Astrocyte (in vitro differentiated cells and primary cell): ENCODE data around the gene RANBP3. TPM values are rescaled to one million over a fixed set of nuclear protein-coding genes. Genes with fewer than 3 reads are reported as not detected.
A peak's percentile ranks its signal among the peaks of the same experiment; 100 is the strongest.

ENCODE experiments used
- DNase-seq: peaks from one replicate; pipeline ENCODE4 v3.0.0-alpha.2; 2010; ENCODE audit warnings: low read depth
- FAIRE-seq: peaks from 2 replicates; lab custom pipeline; 2011; peaks lifted over from hg19 to GRCh38; lab: Jason Lieb, UNC
- H2AFZ ChIP-seq: 2 replicates; pipeline ENCODE4 v1.6.0; 2012; ENCODE audit warnings: low read depth, low read length, inconsistent platforms
- H3K27ac ChIP-seq: 2 replicates; pipeline ENCODE4 v1.5.1; 2011; ENCODE audit warnings: low read depth, low read length, inconsistent platforms
- H3K27me3 ChIP-seq: 2 replicates; pipeline ENCODE4 v1.6.0; 2011; ENCODE audit warnings: low read length, inconsistent platforms; ENCODE audit not compliant: insufficient read depth
- H3K36me3 ChIP-seq: 2 replicates; pipeline ENCODE4 v1.5.1; 2011; ENCODE audit warnings: low read length, inconsistent platforms; ENCODE audit not compliant: insufficient read depth
- H3K4me1 ChIP-seq: 2 replicates; pipeline ENCODE4 v1.5.1; 2011; ENCODE audit warnings: low read length, inconsistent platforms; ENCODE audit not compliant: insufficient read depth
- H3K4me2 ChIP-seq: 2 replicates; pipeline ENCODE4 v1.6.0; 2012; ENCODE audit warnings: low read length, inconsistent platforms
- H3K4me3 ChIP-seq: 2 replicates; pipeline ENCODE4 v1.5.1; 2011; ENCODE audit warnings: low read depth, mild to moderate bottlenecking, low read length, inconsistent platforms; ENCODE audit not compliant: insufficient read depth
- H3K79me2 ChIP-seq: 2 replicates; pipeline ENCODE4 v1.6.0; 2012; ENCODE audit warnings: mild to moderate bottlenecking, low read length, inconsistent platforms; ENCODE audit not compliant: insufficient read depth
- H3K9ac ChIP-seq: 2 replicates; pipeline ENCODE4 v1.6.0; 2012; ENCODE audit warnings: mild to moderate bottlenecking, low read length, inconsistent platforms
- H3K9me3 ChIP-seq: 2 replicates; pipeline ENCODE4 v1.5.1; 2012; ENCODE audit warnings: low read depth, mild to moderate bottlenecking, low read length, inconsistent platforms; ENCODE audit not compliant: insufficient read depth
- H4K20me1 ChIP-seq: 2 replicates; pipeline ENCODE4 v1.6.0; 2012; ENCODE audit warnings: low read length, inconsistent platforms; ENCODE audit not compliant: insufficient read depth
- H3K27ac Mint-ChIP-seq: one replicate; pipeline ENCODE4 v1.8.0; 2021; ENCODE audit warnings: mild to moderate bottlenecking, mixed read lengths; ENCODE audit not compliant: unreplicated experiment
- H3K27me3 Mint-ChIP-seq: one replicate; pipeline ENCODE4 v1.8.0; 2021; ENCODE audit warnings: low read depth, mixed read lengths; ENCODE audit not compliant: unreplicated experiment
- H3K36me3 Mint-ChIP-seq: one replicate; pipeline ENCODE4 v1.8.0; 2021; ENCODE audit warnings: low read depth, mixed read lengths; ENCODE audit not compliant: unreplicated experiment
- H3K4me1 Mint-ChIP-seq: one replicate; pipeline ENCODE4 v1.8.0; 2021; ENCODE audit warnings: low read depth, mixed read lengths; ENCODE audit not compliant: unreplicated experiment
- H3K4me3 Mint-ChIP-seq: one replicate; pipeline ENCODE4 v1.8.0; 2021; ENCODE audit warnings: mild to moderate bottlenecking, moderate library complexity, mixed read lengths; ENCODE audit not compliant: unreplicated experiment
- H3K9me3 Mint-ChIP-seq: one replicate; pipeline ENCODE4 v1.8.0; 2021; ENCODE audit warnings: mild to moderate bottlenecking, mixed read lengths; ENCODE audit not compliant: unreplicated experiment
- CTCF ChIP-seq: IDR thresholded peaks from 2 replicates; pipeline ENCODE4 v1.5.1; 2011; ENCODE audit warnings: low read depth, mild to moderate bottlenecking, inconsistent platforms, low read length, moderate library complexity; ENCODE audit not compliant: insufficient read depth
- EZH2 ChIP-seq: IDR thresholded peaks from 2 replicates; pipeline ENCODE4 v1.6.1; 2012; ENCODE audit warnings: mild to moderate bottlenecking, low read length, inconsistent platforms; ENCODE audit not compliant: insufficient read depth
- total RNA-seq: library from RNA; stranded (reverse); gene quantifications from 2 replicates; pipeline ENCODE4 v1.2.1, GENCODE V29; 2021

The RANBP3 gene
- total RNA-seq, 1 donor from 2014 or later: 70.5 TPM

- FAIRE-seq: no peak
Measured at GRCh38 chr19:5900976-5901375, 77.0 kb downstream of the RANBP3 start.

GRCh38 chr19:5899728-5900526, 78.0 kb downstream of the RANBP3 start:
- Histone ChIP-seq H4K20me1 (peaks cover 63% of the 10 kb centered on the region), H3K4me1 (peaks cover 9% of the 10 kb centered on the region), H3K36me3 (peaks cover 5% of the 10 kb centered on the region), H2AFZ (no peak overlapping the region), H3K4me3 (no peak overlapping the region), H3K9me3 (no peaks in the 10 kb centered on the region), H3K9ac (no peak overlapping the region), H3K4me2 (no peak overlapping the region), H3K79me2 (peaks cover 60% of the 10 kb centered on the region), H3K27me3 (no peaks in the 10 kb centered on the region), H3K27ac (no peak overlapping the region)
- Mint-ChIP-seq H3K9me3 (no peaks in the 10 kb centered on the region), H3K27me3 (no peaks in the 10 kb centered on the region), H3K27ac (no peak overlapping the region), H3K36me3 (peaks cover 7% of the 10 kb centered on the region), H3K4me3 (no peak overlapping the region), H3K4me1 (peaks cover 6% of the 10 kb centered on the region)
- FAIRE-seq (no peak), DNase-seq (no peak)
- TF ChIP-seq CTCF (no peak), EZH2 (no peak)

More at GRCh38 chr19:5900976-5901375, 77.0 kb downstream of the RANBP3 start:
- H3K4me3 Mint-ChIP-seq: peak overlapping the region; percentile 54
- no peak for DNase-seq
- H3K4me1 ChIP-seq: peaks cover 15% of the 10 kb centered on the region
- no peaks in the 10 kb centered on the region for H3K9me3 ChIP-seq
- no peak overlapping the region for H3K27ac ChIP-seq
- H3K4me3 ChIP-seq: no peak overlapping the region
- H3K4me1 Mint-ChIP-seq: peaks cover 6% of the 10 kb centered on the region
- H3K9me3 Mint-ChIP-seq: no peaks in the 10 kb centered on the region
- H3K4me2 ChIP-seq: no peak overlapping the region
- H3K9ac ChIP-seq: peak overlapping the region; percentile 18
- H3K27ac Mint-ChIP-seq: no peak overlapping the region
- H4K20me1 ChIP-seq: peaks cover 53% of the 10 kb centered on the region
- no peaks in the 10 kb centered on the region for H3K27me3 ChIP-seq
- TF ChIP-seq EZH2 (no peak), CTCF (no peak)
- peaks cover 7% of the 10 kb centered on the region for H3K36me3 Mint-ChIP-seq
- H3K27me3 Mint-ChIP-seq: no peaks in the 10 kb centered on the region
- H3K36me3 ChIP-seq: peaks cover 5% of the 10 kb centered on the region
- H2AFZ ChIP-seq: no peak overlapping the region
- H3K79me2 ChIP-seq: peaks cover 60% of the 10 kb centered on the region
